Activated CD4-positive, alpha-beta T cell treated with anti-CD3 and anti-CD28 coated beads, Interleukin-2, amount 10 ng/mL, durations not matched to agents 7 days and 5 days (primary cell): Measurements from ENCODE around the gene SEMA3G. TPM values are rescaled to one million over a fixed set of nuclear protein-coding genes. Genes with fewer than 3 reads are reported as not detected.
A peak's percentile ranks its signal among the peaks of the same experiment; 100 is the strongest.

Experiments used
- CTCF ChIA-PET: fragments of 350-600 bp; sonication (Branson Sonifier 250); formaldehyde crosslinking; loops from one replicate; lab custom pipeline; 2021; ENCODE audit warnings: antibody characterized with exemption; lab: Charles Lee
- POLR2A ChIA-PET: fragments of 350-600 bp; sonication (Branson Sonifier 250); formaldehyde crosslinking; loops from one replicate; lab custom pipeline; 2021; ENCODE audit warnings: antibody characterized with exemption; lab: Charles Lee
- DNase-seq: peaks from one replicate; pipeline ENCODE4 v3.0.0-alpha.2; 2020
- H3K27ac Mint-ChIP-seq: one replicate; pipeline ENCODE4 v1.8.0; 2021; ENCODE audit warnings: mild to moderate bottlenecking, moderate library complexity, mixed read lengths
- H3K27me3 Mint-ChIP-seq: one replicate; pipeline ENCODE4 v1.8.0; 2021; ENCODE audit warnings: mixed read lengths
- H3K36me3 Mint-ChIP-seq: one replicate; pipeline ENCODE4 v1.8.0; 2021; ENCODE audit warnings: low read depth, mixed read lengths
- H3K4me1 Mint-ChIP-seq: one replicate; pipeline ENCODE4 v1.8.0; 2021; ENCODE audit warnings: mixed read lengths
- H3K4me3 Mint-ChIP-seq: one replicate; pipeline ENCODE4 v1.8.0; 2021; ENCODE audit warnings: mild to moderate bottlenecking, moderate library complexity, mixed read lengths
- H3K9me3 Mint-ChIP-seq: one replicate; pipeline ENCODE4 v1.8.0; 2021; ENCODE audit warnings: mixed read lengths
- total RNA-seq, 2 experiments: library from RNA; stranded (reverse); gene quantifications; one replicate each; pipeline ENCODE4 v1.2.3, GENCODE V29; 2021

The SEMA3G gene
- total RNA-seq, 2 experiments from 2014 or later, result 0.15 TPM; not detected in 1

GRCh38 chr3:52431459-52432223 lies 13.3 kb downstream of the SEMA3G start:
- Mint-ChIP-seq H3K27me3 (peaks cover 6% of the 10 kb centered on the region), H3K4me3 (no peak overlapping the region), H3K4me1 (peaks cover 1% of the 10 kb centered on the region), H3K36me3 (no peaks in the 10 kb centered on the region), H3K27ac (no peak overlapping the region), H3K9me3 (no peaks in the 10 kb centered on the region)
- DNase-seq, result no peak
- POLR2A ChIA-PET, result no interaction called here
- CTCF ChIA-PET, result interaction anchor here (0.7 to 2.5 kb wide), 4 partner anchors 13 to 21 kb away, joined by 3 to 13 read pairs (median 3); partner anchors contain the start of gene SEMA3G

DNA sequence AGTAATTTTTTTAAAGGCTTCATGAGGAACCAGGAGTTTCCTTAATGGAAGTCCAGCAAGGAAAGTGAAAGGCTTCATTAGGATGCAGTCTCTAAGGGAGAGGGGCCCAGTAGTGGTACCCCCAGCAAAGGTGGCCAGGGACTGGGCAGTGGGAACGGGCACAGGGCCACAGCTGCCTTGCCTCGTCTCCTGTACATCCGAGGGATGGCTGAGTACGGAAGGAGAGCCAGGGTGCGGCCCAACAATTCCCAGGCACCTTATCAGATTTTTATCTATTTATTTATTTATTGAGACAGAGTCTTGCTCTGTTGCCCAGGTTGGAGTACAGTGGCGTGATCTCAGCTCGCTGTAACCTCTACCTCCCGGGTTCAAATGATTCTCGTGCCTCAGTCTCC lies 14.5 kb downstream of the SEMA3G start:
- Mint-ChIP-seq H3K27ac (no peak overlapping the region), H3K4me1 (peaks cover 1% of the 10 kb centered on the region), H3K27me3 (peaks cover 6% of the 10 kb centered on the region), H3K9me3 (no peaks in the 10 kb centered on the region), H3K36me3 (no peaks in the 10 kb centered on the region), H3K4me3 (no peak overlapping the region)
- ChIA-PET POLR2A (no interaction called here), CTCF (interaction anchor here (1.1 to 2.5 kb wide), 3 partner anchors 17 to 18 kb away, joined by 3 to 13 read pairs (median 4); no protein-coding TSS in a partner anchor)
- no peak for DNase-seq

GRCh38 chr3:52429779-52430415 lies 15.0 kb downstream of the SEMA3G start:
- Mint-ChIP-seq H3K27me3 (peaks cover 6% of the 10 kb centered on the region), H3K4me3 (no peak overlapping the region), H3K4me1 (peaks cover 1% of the 10 kb centered on the region), H3K9me3 (no peaks in the 10 kb centered on the region), H3K27ac (no peak overlapping the region), H3K36me3 (no peaks in the 10 kb centered on the region)
- ChIA-PET CTCF (interaction anchor here (1.1 to 2.5 kb wide), 4 partner anchors 13 to 18 kb away, joined by 3 to 13 read pairs (median 4); no protein-coding TSS in a partner anchor), POLR2A (no interaction called here)
- no peak for DNase-seq

DNA sequence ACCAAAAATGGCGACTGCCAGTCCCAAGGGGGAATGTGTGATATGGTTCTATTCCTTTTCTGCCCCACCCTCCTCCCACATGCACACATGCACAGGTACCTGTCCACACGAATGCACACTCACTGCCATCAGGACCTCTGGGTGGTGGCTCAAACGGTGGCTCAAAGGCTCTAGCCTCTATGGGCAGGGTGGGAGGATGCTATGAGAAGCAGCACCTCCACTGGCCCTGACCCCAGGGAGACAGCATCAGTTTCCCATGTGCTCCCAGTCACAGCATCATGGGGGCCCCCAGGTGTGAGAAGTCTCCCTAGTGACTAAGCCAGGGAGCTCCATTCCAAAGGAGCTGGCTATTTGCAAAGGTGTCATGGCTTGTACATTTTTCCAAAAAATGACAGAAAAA lies 15.9 kb downstream of the SEMA3G start:
- ChIA-PET CTCF (interaction anchor here (1.5 to 1.6 kb wide), 3 partner anchors 14 to 30 kb away, joined by 3 to 5 read pairs (median 4); no protein-coding TSS in a partner anchor), POLR2A (no interaction called here)
- H3K4me1 Mint-ChIP-seq, result peaks cover 1% of the 10 kb centered on the region
- H3K27me3 Mint-ChIP-seq, result peaks cover 6% of the 10 kb centered on the region
- no peak overlapping the region for H3K4me3 Mint-ChIP-seq
- no peak overlapping the region for H3K27ac Mint-ChIP-seq
- no peak for DNase-seq
- H3K36me3 Mint-ChIP-seq, result no peaks in the 10 kb centered on the region
- H3K9me3 Mint-ChIP-seq, result no peaks in the 10 kb centered on the region

GRCh38 chr3:52428151-52429005 lies 16.5 kb downstream of the SEMA3G start:
- ChIA-PET POLR2A (no interaction called here), CTCF (interaction anchor here (0.5 to 1.6 kb wide), 10 partner anchors 10 to 465 kb away, joined by 3 to 6 read pairs (median 3); no protein-coding TSS in a partner anchor)
- Mint-ChIP-seq H3K9me3 (no peaks in the 10 kb centered on the region), H3K27me3 (peaks cover 6% of the 10 kb centered on the region), H3K4me1 (peaks cover 1% of the 10 kb centered on the region), H3K36me3 (no peaks in the 10 kb centered on the region), H3K4me3 (no peak overlapping the region), H3K27ac (no peak overlapping the region)
- peak; percentile 54 for DNase-seq

DNA sequence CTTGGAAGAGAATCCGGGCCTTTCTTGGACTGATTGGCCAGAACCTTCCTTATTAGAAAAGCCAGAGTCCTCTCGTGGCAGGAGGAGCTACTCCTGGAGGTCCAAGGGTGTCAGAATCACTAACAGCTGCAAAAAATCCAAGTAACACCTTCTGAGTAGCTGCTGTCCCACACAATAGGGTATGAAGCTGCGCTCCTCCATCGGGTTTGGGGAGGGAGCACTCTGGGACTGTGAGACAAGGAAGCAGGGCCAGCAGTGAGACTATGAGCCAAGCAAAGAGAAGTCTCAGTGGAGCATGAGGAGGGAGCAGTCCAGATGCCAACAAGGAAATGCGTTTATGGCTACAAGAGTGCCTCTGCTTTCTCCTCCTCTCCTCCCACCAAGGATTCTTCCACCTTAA lies 21.7 kb downstream of the SEMA3G start:
- CTCF ChIA-PET, result no interaction called here

DNA sequence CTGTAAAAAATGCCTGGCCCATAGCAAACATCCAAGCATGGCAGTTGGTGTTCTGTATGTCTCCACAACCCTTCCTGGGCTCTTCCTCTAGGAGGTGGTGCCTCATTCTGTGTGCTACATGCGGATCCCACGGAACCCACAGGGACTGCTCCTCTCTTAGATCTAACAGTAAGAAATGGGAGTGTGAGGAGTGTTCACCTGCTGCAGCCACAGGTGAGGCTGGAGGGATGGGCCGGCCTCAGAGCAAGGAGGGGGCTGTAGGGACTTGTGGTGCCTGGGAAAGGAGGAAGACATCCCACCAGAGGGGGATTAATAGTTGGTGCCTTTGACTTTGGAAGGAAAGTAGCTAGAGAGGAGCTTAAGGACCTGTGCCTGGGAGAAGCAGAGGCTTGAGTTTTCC lies 22.2 kb downstream of the SEMA3G start:
- Mint-ChIP-seq H3K27me3 (no peaks in the 10 kb centered on the region), H3K27ac (no peak overlapping the region), H3K9me3 (no peaks in the 10 kb centered on the region), H3K4me3 (no peak overlapping the region), H3K36me3 (peaks cover under 1% of the 10 kb centered on the region), H3K4me1 (no peaks in the 10 kb centered on the region)
- DNase-seq, result no peak
- ChIA-PET POLR2A (no interaction called here), CTCF (no interaction called here)

More for the DNA sequence above, 21.7 kb downstream of the SEMA3G start:
- no peak overlapping the region for H3K4me3 Mint-ChIP-seq
- DNase-seq, result no peak
- peaks cover 3% of the 10 kb centered on the region for H3K27me3 Mint-ChIP-seq
- H3K36me3 Mint-ChIP-seq, result no peaks in the 10 kb centered on the region
- H3K4me1 Mint-ChIP-seq, result no peaks in the 10 kb centered on the region
- POLR2A ChIA-PET, result no interaction called here
- H3K9me3 Mint-ChIP-seq, result no peaks in the 10 kb centered on the region
- no peak overlapping the region for H3K27ac Mint-ChIP-seq

DNA sequence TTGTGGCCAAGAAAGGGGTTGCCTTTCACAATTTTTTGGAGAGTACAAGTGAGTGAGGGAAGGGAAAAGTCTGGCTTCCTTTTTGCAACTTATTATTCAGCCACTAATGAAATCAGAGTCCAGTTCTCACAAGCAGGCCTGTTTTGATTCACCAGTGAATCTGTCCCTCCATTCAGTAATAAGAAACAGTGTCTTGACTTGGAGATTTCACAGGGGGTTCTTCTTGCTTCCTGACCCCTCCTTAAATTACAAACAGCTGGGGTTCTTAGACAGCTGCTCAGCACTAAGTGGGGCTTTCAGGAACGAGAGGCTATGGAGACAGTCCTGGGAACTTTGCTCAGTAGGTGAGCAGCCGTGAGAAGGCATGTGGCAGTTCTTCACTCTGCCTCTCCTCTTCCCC lies 24.5 kb downstream of the SEMA3G start:
- ChIA-PET POLR2A (no interaction called here), CTCF (interaction anchor here (0.6 to 1.5 kb wide), 3 partner anchors 15 to 436 kb away, joined by 3 to 4 read pairs (median 4); no protein-coding TSS in a partner anchor)
- H3K27me3 Mint-ChIP-seq, result no peaks in the 10 kb centered on the region
- no peak for DNase-seq
- H3K4me3 Mint-ChIP-seq, result no peak overlapping the region
- peaks cover 3% of the 10 kb centered on the region for H3K4me1 Mint-ChIP-seq
- peaks cover 9% of the 10 kb centered on the region for H3K36me3 Mint-ChIP-seq
- no peaks in the 10 kb centered on the region for H3K9me3 Mint-ChIP-seq
- no peak overlapping the region for H3K27ac Mint-ChIP-seq

- peaks cover 18% of the 10 kb centered on the region for H3K36me3 Mint-ChIP-seq
- no peaks in the 10 kb centered on the region for H3K9me3 Mint-ChIP-seq
- H3K27ac Mint-ChIP-seq, result no peak overlapping the region
- DNase-seq, result no peak
- POLR2A ChIA-PET, result no interaction called here
- peaks cover 35% of the 10 kb centered on the region for H3K4me1 Mint-ChIP-seq
- no peak overlapping the region for H3K4me3 Mint-ChIP-seq
- H3K27me3 Mint-ChIP-seq, result no peaks in the 10 kb centered on the region
- CTCF ChIA-PET, result interaction anchor here (0.5 kb wide), 1 partner anchor 237 kb away, joined by 3 read pairs; no protein-coding TSS in a partner anchor
Measured at GRCh38 chr3:52415800-52416199, 29.1 kb downstream of the SEMA3G start.

GRCh38 chr3:52408466-52408865 lies 36.4 kb downstream of the SEMA3G start:
- Mint-ChIP-seq H3K4me3 (peak overlapping the region; percentile 93), H3K36me3 (peaks cover 23% of the 10 kb centered on the region), H3K27ac (peak overlapping the region; percentile 93), H3K9me3 (no peaks in the 10 kb centered on the region), H3K4me1 (peaks cover 42% of the 10 kb centered on the region), H3K27me3 (no peaks in the 10 kb centered on the region)
- DNase-seq, result no peak
- POLR2A ChIA-PET, result no interaction called here
- CTCF ChIA-PET, result interaction anchor here (0.6 kb wide), 1 partner anchor 69 kb away, joined by 3 read pairs; no protein-coding TSS in a partner anchor

DNA sequence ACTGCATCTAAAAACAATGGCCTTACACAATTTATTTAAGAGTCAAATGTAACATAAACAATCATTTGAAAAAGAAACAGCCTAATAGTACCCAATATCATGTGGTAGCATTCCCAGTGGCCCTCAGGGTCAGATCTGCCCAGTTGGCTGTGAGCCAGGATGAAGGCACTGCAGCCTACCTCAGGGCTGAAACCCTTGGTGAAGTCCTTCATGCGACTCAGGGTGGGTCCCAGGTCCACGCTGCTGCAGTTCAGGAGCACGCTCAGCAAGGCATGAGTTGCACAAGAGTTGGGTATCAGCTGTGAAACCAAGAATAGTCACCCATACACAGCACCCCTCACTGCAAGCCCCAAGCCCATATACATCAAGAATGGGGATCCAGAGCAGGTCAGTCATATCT lies 37.1 kb downstream of the SEMA3G start:
- ChIA-PET CTCF (interaction anchor here (1.3 to 1.5 kb wide), 2 partner anchors 23 to 40 kb away, joined by 3 read pairs; no protein-coding TSS in a partner anchor), POLR2A (no interaction called here)
- DNase-seq, result no peak
- H3K27ac Mint-ChIP-seq, result no peak overlapping the region
- H3K36me3 Mint-ChIP-seq, result peaks cover 29% of the 10 kb centered on the region
- H3K27me3 Mint-ChIP-seq, result no peaks in the 10 kb centered on the region
- H3K4me3 Mint-ChIP-seq, result no peak overlapping the region
- no peaks in the 10 kb centered on the region for H3K9me3 Mint-ChIP-seq
- peaks cover 38% of the 10 kb centered on the region for H3K4me1 Mint-ChIP-seq
